Stimulated activated CD4-positive, alpha-beta T cell treated with anti-CD3 and anti-CD28 coated beads, TNF-alpha, amount 100 ng/mL, for 24 hours (primary cell): Measurements from ENCODE around the gene IFITM5.
"Not testable (repeated sequence)": the region's sequence is repeated elsewhere in the genome, so short reads cannot be mapped to it uniquely, and the experiment has no call there.

ENCODE experiments used
- DNase-seq, 3 experiments: peaks; one replicate each; pipeline ENCODE4 v3.0.0-alpha.2; 2020; ENCODE audit warnings: low read depth in 3 of 3

IFITM5 gene

GRCh38 chr11:312092-312816, 12.9 kb upstream of the IFITM5 start:
- DNase-seq, result no peak

GRCh38 chr11:311013-311748, 11.9 kb upstream of the IFITM5 start:
- DNase-seq, result not testable (repeated sequence)

GRCh38 chr11:309979-310572, 10.8 kb upstream of the IFITM5 start:
- not testable (repeated sequence) for DNase-seq

DNA sequence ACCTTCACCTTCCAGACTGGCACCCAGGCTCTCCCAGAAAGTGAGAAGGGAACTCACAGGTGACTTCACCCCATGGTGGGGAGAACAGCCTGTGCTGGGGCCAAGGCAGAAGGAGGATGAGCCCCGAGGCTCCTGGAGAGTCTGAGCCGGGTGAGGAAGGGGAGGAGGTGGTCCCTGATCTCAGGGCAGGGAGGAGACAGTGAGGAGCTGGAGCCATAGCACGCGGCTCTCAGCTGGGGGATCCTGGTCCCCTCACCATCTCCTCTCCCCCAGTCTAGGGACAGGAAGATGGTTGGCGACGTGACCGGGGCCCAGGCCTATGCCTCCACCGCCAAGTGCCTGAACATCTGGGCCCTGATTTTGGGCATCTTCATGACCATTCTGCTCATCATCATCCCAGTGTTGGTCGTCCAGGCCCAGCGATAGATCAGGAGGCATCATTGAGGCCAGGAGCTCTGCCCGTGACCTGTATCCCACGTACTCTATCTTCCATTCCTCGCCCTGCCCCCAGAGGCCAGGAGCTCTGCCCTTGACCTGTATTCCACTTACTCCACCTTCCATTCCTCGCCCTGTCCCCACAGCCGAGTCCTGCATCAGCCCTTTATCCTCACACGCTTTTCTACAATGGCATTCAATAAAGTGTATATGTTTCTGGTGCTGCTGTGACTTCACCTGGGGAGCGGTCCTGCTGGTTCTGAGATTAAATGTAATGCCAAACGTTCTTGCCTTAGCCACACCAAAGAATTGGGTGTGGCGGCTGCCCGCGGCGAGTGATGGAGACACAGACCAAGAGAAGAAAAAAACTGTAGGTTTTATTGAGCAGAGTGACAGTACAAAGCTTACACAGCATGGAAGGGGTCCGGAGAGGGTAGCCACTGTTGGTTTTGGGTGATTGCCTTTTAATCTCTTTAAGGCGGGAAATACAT, 9.7 kb upstream of the IFITM5 start:
- not testable (repeated sequence) for DNase-seq

- not testable (repeated sequence) for DNase-seq
These were observed 8.7 kb upstream of the IFITM5 start, which contains the start of gene IFITM2 for GRCh38 chr11:307766-308708. Gene IFITM2 (plus strand): TSS chr11:307816. CDS start chr11:308193, 377 bp downstream.

DNA sequence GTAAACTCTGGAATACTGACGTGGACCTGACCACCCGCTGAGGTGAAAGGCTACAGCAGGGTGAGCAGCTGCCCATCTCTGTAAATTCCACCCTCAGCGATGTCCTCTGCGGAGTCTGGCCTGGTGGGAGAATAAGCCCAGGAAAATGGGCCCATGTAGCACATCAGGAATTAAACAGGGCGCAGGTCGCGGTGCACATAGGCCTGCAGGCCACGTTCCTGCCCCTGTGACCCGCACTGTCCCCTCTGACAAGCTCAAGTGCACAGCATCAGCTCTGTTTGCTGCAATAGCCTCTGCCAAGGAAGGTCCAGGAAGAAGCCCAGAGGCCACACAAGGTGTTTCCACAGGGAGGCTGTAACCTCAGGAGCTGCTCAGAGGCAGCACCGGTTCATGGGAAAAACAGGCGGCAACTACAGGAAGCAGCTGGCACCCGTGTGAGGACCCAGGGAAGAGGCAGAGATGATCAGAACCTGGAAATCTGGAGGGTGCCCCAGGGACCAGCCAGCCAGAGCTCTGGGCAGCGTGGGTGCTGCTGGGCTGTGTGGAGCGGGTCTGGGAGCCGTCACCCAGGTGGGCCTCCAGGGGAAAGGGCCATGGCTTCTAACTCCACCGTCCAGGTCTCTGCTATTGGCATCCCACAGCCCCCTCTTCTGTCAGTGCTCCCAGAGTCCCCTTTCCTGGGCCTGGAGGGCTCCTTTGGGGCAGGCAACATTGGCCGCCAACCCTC, 7.5 kb upstream of the IFITM5 start:
- no peak for DNase-seq

DNA sequence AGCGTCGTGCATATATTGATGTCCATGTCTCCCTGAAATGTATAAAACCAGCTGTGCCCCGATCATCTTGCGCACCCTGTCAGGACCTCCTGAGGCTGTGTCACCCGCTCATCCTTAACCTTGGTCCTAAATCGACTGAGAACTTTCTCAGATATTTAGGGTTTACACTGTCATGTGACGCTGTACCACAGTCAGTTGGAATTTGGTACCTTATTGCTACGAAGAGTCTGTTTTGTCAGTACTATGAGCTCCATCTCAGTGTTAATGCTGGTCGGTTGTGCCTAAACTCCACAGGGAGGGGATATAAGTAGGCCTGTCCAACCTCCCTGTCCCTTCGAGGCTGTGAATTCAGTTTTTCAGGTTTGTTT, 6.5 kb upstream of the IFITM5 start:
- no peak for DNase-seq

DNA sequence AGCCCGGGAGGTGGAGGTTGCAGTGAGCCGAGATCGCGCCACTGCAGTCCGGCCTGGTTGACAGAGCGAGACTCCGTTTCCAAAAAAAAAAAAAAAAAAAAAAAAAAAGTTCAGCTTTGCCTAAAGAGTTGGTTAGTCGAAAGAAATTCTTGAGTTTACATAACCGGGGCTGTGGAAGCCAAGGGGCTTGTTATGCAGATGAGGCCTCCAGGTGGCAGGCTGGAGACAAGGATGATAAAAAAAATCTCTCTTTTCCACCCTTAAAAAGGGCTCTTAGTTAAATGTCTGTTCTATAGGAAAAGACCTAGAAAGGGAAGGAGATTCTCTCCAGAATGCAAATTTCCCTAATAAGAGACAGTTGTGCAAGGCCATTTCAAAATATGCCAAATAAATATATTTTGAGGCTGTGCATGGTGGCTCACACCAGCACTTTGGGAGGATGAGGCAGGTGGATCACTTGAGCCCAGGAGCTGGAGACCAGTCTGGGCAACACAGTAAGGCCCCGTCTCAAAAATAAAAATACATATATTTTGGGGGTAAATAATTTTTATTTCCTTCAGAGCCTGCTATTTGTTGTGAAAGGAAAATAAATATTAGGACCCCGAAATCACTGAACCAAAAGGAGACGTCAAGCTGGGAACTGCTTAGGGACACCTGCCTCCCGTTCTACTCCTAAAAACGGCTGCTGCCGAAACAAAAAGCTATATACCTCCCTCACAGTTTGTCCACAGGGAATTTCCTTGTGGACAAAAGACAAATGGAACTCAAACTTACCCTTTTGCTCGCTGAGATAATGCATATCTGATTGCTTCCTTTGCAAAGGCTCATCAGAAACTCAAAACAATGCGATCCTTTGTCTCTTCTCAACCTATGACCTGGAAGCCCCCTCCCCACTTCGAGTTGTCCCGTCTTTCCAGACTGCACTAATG, 5.9 kb upstream of the IFITM5 start:
- no peak for DNase-seq

DNA sequence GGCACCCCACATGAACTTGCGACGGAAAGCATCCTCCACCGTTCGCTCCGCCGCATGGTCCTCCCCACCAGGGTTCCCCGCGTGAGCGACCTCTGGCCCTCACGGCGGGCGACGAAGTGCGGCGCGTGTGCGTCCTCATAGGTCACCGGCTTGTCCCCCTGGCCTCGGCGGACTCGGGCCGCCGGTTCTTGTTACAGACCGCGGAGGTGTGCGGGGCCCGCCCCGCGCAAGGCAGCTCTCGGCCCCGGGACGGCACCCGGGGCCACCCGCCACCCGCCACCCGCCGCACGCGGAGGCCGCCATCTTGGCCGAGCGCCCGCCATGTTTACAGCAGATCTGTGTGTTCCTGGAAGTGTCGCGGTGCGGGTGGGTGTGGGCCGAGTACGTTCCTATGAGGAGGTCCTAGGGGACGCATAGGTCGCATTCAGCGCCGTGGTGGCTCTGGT, 4.8 kb upstream of the IFITM5 start:
- no peak for DNase-seq

DNA sequence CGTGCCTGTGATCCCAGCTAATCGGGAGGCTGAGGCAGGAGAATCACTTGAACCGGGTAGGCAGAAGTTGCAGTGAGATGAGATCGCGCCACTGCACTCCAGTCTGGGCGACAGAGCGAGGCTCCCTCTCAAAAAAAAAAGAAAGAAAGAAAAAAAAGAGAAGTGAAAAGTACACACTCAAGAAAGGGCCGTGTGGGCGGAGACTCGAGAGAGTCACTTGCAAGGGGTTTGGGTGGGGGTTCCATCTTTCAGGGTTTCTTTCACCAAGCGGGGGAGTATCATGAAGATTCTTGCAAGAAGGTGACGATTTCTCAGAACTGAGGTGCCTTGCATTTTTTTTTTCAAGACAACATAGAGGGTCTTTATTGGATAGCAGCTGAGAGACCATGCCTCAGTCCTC, 4.0 kb upstream of the IFITM5 start:
- DNase-seq, result no peak

DNA sequence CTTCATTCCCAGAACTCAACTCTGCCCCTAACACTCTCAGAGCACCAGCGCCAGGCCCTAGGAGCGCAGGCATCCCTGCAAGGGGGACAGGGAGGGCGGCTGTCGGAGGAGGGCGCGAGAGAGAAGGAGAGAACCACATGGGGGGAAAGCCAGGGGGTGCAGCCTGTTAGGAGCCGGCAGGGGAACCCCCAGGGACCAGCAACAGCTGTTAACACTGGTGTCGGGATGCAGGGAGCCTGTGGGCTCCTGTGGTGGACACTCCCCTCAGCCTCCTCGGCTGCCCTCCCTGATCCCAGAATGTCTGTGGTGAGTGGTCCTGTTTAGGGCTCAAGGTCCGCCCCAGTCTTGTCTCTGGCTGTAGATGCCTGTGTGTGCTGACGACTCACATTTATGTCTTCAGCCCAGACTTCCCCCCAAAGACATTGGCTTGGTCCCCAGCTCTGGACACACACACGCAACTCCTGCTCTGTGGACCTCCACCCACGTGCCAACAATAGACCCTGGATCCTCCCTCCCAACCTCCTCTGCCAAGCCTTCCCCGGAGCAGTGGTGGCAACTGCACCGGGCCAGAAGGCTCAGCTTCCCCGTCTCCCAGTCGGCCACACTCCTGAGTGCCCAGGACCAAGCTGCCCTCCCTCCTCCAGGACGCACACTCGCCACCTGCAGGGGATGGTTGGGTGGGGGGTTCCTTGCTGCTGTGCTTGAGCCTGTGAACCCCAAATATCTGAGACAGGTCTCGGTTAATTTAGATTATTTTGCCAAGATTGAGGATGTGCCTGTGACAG, 817 bp upstream of the IFITM5 start:
- no peak for DNase-seq

GRCh38 chr11:298406-299065, 790 bp downstream of the IFITM5 start:
- no peak for DNase-seq

GRCh38 chr11:297586-298405, 1.5 kb downstream of the IFITM5 start:
- no peak for DNase-seq

DNA sequence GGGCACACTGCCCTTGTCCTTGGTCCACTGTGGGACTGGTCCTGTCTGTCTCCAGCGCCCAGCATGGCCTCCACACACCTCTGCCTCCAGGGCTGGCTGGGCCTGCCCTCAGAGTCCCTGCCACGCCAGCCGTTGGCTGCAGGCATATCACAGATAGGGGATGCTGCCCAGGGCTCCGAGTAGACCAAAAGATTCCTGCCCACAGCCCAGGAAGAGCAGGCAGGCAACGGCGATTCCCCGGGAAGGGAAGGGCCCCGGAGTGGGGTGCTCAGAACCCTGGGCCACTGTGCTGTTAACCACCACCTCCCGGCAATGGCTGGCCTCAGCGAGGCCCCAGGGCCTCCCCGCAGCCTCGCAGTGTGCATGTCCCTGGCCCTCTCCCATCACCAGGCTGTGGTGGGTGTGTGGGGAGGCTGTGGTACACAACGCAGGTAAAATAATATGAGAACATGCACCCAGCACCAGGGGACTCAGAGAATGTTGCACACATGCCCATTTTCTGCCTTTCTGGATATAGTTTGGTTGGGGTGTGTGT, 2.2 kb downstream of the IFITM5 start:
- no peak for DNase-seq

DNA sequence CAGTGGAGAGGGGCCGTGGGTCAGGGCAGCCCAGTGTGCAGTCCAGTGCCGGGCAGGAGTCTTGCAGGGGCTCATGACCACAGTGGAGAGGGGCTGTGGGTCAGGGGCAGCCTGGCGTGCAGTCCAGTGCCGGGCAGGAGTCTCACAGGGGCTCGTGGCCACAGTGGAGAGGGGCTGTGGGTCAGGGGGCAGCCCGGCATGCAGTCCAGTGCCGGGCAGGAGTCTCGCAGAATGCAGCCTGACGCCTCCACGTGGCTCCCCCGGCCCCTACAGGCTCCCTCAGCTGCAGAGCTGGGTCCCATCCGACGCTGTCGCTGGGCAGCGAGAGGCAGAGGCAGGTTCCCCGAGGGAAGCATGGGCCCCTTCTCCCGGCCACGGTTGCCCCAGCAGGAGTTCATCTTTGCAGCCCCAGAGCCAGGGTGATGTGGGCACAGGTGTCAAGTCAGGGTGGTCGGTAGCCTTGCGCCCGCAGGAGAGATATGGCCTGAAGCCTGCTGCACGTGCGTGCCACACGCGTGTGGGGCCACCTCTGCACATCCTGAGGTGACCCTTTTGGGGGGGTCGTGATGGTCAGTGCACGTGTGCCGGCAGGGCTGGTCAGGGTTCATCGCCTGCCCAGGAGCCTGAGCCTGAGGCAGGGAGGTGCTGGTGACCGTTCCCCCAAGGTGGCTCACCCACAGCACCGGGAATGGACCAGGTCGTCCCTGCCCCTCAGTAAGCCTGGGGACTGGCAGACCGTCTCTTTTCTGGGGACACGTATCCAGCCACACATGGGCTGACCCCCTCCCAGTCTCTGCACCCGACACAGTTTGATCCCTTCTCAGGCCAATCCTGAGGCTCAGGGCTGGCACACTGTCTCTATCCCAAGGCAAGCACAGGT, 2.9 kb downstream of the IFITM5 start:
- DNase-seq, result no peak
